B cell (primary cell): ENCODE measurements around the gene GET4. TPM values are rescaled to one million over a fixed set of nuclear protein-coding genes. Genes with fewer than 3 reads are reported as not detected.
A peak's percentile ranks its signal among the peaks of the same experiment; 100 is the strongest.

Experiments
- ATAC-seq: fragments of 200-7000 bp; cut with Tn5 transposase; one replicate; pipeline ENCODE4 v1.10.0; 2021; ENCODE audit warnings: low read depth, mild to moderate bottlenecking, moderate number of reproducible peaks, moderate library complexity
- CTCF ChIA-PET: fragments of 350-600 bp; sonication (Branson Sonifier 250); formaldehyde crosslinking; loops from one replicate; lab custom pipeline; 2021; ENCODE audit warnings: antibody characterized with exemption, inconsistent platforms; lab: Charles Lee
- POLR2A ChIA-PET: fragments of 350-600 bp; sonication (Branson Sonifier 250); formaldehyde crosslinking; loops from one replicate; lab custom pipeline; 2021; ENCODE audit warnings: antibody characterized with exemption; lab: Charles Lee
- DNase-seq: peaks from one replicate; pipeline ENCODE4 v3.0.0; 2013
- H2AFZ ChIP-seq: 2 replicates; pipeline ENCODE4 v1.6.1; 2012; ENCODE audit warnings: mild to moderate bottlenecking, low read depth, low read length; ENCODE audit not compliant: insufficient read depth, poor library complexity, severe bottlenecking
- H3K27ac ChIP-seq, 2 donors: 1 replicate in 1 of 2; 2 replicates in 1 of 2; pipeline ENCODE4 v1.5.1; 2012 to 2013; ENCODE audit warnings: low read length in 2 of 2, mild to moderate bottlenecking in 2 of 2, moderate library complexity in 1 of 2
- H3K27me3 ChIP-seq, 4 experiments: fragments of 200-600 bp in 1 of 4; sonication (generic) in 1 of 4; replicated peaks in 1 of 4; 1 replicate in 2 of 4; 2 replicates in 2 of 4; pipeline versions ENCODE4 v1.6.1 to v1.7.0; 2013 to 2016; ENCODE audit warnings: low read length in 3 of 4, mild to moderate bottlenecking in 2 of 4, mixed read lengths in 1 of 4, moderate library complexity in 1 of 4; ENCODE audit not compliant: insufficient read depth in 4 of 4, control insufficient read depth in 3 of 4; ENCODE audit errors: control extremely low read depth in 1 of 4
- H3K36me3 ChIP-seq, 2 experiments: replicated peaks in 1 of 2; 1 replicate in 1 of 2; 2 replicates in 1 of 2; pipeline versions ENCODE4 v1.6.1 to v1.7.1; 2013; ENCODE audit warnings: low read length in 1 of 2; ENCODE audit not compliant: insufficient read depth in 2 of 2, control insufficient read depth in 1 of 2; ENCODE audit errors: control extremely low read depth in 1 of 2, extremely low read depth in 1 of 2
- H3K4me1 ChIP-seq, 2 donors: fragments of 200-600 bp in 1 of 2; sonication (generic) in 1 of 2; 1 replicate in 1 of 2; 2 replicates in 1 of 2; pipeline versions ENCODE4 v1.5.1 to v1.6.1; 2013 to 2017; ENCODE audit warnings: low read length in 2 of 2; ENCODE audit not compliant: control insufficient read depth in 2 of 2, insufficient read depth in 2 of 2
- H3K4me2 ChIP-seq: replicated peaks from 2 replicates; pipeline ENCODE3; 2012; ENCODE audit warnings: mild to moderate bottlenecking, low read depth, low read length; ENCODE audit not compliant: poor library complexity, severe bottlenecking
- H3K4me3 ChIP-seq, 5 experiments: fragments of 200-600 bp in 1 of 5; sonication (generic) in 1 of 5; 1 replicate in 3 of 5; 2 replicates in 2 of 5; pipeline versions ENCODE4 v1.5.1 to v1.7.0; 2011 to 2016; ENCODE audit warnings: low read length in 4 of 5, mild to moderate bottlenecking in 4 of 5, low read depth in 2 of 5, control low read depth in 1 of 5, moderate library complexity in 1 of 5; ENCODE audit not compliant: insufficient read depth in 1 of 5; ENCODE audit errors: control extremely low read depth in 1 of 5, extremely low read depth in 1 of 5
- H3K79me2 ChIP-seq: fragments of 200-600 bp; sonication (generic); one replicate; pipeline ENCODE4 v1.6.0; 2016; ENCODE audit warnings: low read length; ENCODE audit not compliant: control insufficient read depth, insufficient read depth
- H3K9ac ChIP-seq: fragments of 200-600 bp; sonication (generic); 2 replicates; pipeline ENCODE4 v1.6.1; 2017; ENCODE audit warnings: mild to moderate bottlenecking, low read length, moderate library complexity
- H3K9me3 ChIP-seq, 3 donors: one replicate each; pipeline versions ENCODE4 v1.6.1 to v1.7.1; 2013; ENCODE audit warnings: low read length in 2 of 3; ENCODE audit not compliant: control insufficient read depth in 2 of 3, insufficient read depth in 1 of 3; ENCODE audit errors: control extremely low read depth in 1 of 3
- H4K20me1 ChIP-seq: 2 replicates; pipeline ENCODE4 v1.6.0; 2012; ENCODE audit warnings: mild to moderate bottlenecking, low read length; ENCODE audit not compliant: insufficient read depth, control insufficient read depth, poor library complexity, severe bottlenecking
- H3K27ac Mint-ChIP-seq: one replicate; pipeline ENCODE4 v1.8.0; 2021; ENCODE audit warnings: mixed read lengths
- H3K27me3 Mint-ChIP-seq: one replicate; pipeline ENCODE4 v1.8.0; 2021; ENCODE audit warnings: mixed read lengths
- H3K4me1 Mint-ChIP-seq: one replicate; pipeline ENCODE4 v1.8.0; 2021; ENCODE audit warnings: mixed read lengths
- H3K4me3 Mint-ChIP-seq: one replicate; pipeline ENCODE4 v1.8.0; 2021; ENCODE audit warnings: mixed read lengths
- H3K9me3 Mint-ChIP-seq: one replicate; pipeline ENCODE4 v1.8.0; 2022; ENCODE audit warnings: mixed read lengths; ENCODE audit not compliant: insufficient read depth
- CTCF ChIP-seq: fragments of 200-600 bp; IDR thresholded peaks from one replicate; pipeline ENCODE4 v1.8.0; 2022; ENCODE audit warnings: antibody characterized with exemption, mild to moderate bottlenecking
- EZH2 ChIP-seq: IDR thresholded peaks from 2 replicates; pipeline ENCODE4 v1.6.1; 2012; ENCODE audit warnings: borderline replicate concordance, low read depth, mild to moderate bottlenecking, moderate library complexity, low read length; ENCODE audit not compliant: insufficient read depth, poor library complexity, severe bottlenecking
- WGBS: methylation state at CpG from one replicate; pipeline ENCODE4 v1.1.5; 2013; ENCODE audit warnings: missing lambda C conversion rate; ENCODE audit not compliant: insufficient coverage; 5-methylcytosine and 5-hydroxymethylcytosine counted together
- intact Hi-C: fragments of 100-400 bp; cut with micrococcal nuclease; formaldehyde crosslinking; loops from one replicate; pipeline ENCODE4 v1.10.0; 2022
- polyA plus RNA-seq: library from polyadenylated mRNA; depleted of rRNA; stranded (reverse); fragments of >200 nt; gene quantifications from 2 replicates; pipeline ENCODE4 v1.2.3, GENCODE V29; 2012
- total RNA-seq, 2 donors: library from RNA; stranded (reverse); fragments of 120-200 nt in 1 of 2; gene quantifications; 1 replicate in 1 of 2; 2 replicates in 1 of 2; pipeline versions ENCODE4 v1.2.3 to v1.2.4, GENCODE V29; 2013 to 2022

The GET4 gene
- total and polyA plus RNA-seq, 2 donors (not counting 1 experiment from before 2014, with no cell fraction given): 53.5 to 65.5 TPM

GRCh38 chr7:835021-835420 lies 41.3 kb upstream of the GET4 start:
- Histone ChIP-seq H3K27me3 (no peaks in the 10 kb centered on the region), H3K79me2 (peaks cover 70% of the 10 kb centered on the region), H4K20me1 (peaks cover 70% of the 10 kb centered on the region), H2AFZ (no peak overlapping the region), H3K4me3 (no peak overlapping the region), H3K4me1 (peaks cover 30 to 31% of the 10 kb centered on the region in 2 donors), H3K27ac (no peak overlapping the region), H3K9me3 (no peaks in the 10 kb centered on the region), H3K9ac (no peak overlapping the region), H3K4me2 (no peak overlapping the region), H3K36me3 (peaks cover 0 to 32% of the 10 kb centered on the region in 2 experiments)
- Mint-ChIP-seq H3K4me1 (peaks cover 44% of the 10 kb centered on the region), H3K9me3 (no peaks in the 10 kb centered on the region), H3K4me3 (no peak overlapping the region), H3K27ac (no peak overlapping the region), H3K27me3 (no peaks in the 10 kb centered on the region)
- CTCF ChIA-PET: no interaction called here
- ATAC-seq (no peak), DNase-seq (no peak)
- intact Hi-C loops: no loop called here
- POLR2A ChIA-PET: no interaction called here
- WGBS: 98% methylated on average over 12 of the region's 12 CpGs
- no peak for TF ChIP-seq EZH2
- no peak for TF ChIP-seq CTCF

- H3K4me1 Mint-ChIP-seq: peaks cover 37% of the 10 kb centered on the region
- POLR2A ChIA-PET: no interaction called here
- WGBS: 80% methylated on average over 27 of the region's 27 CpGs
- Histone ChIP-seq H3K36me3 (peaks cover 0 to 36% of the 10 kb centered on the region in 2 experiments), H3K4me1 (peaks cover 23 to 24% of the 10 kb centered on the region in 2 donors), H3K27me3 (no peaks in the 10 kb centered on the region), H3K4me3 (no peak overlapping the region), H3K4me2 (peak overlapping the region; percentile 48), H2AFZ (no peak overlapping the region), H3K9ac (peak overlapping the region; percentile 12), H3K9me3 (no peaks in the 10 kb centered on the region), H4K20me1 (peaks cover 66% of the 10 kb centered on the region), H3K27ac (no peak overlapping the region), H3K79me2 (peaks cover 62% of the 10 kb centered on the region)
- peak overlapping the region; percentile 50 for H3K27ac Mint-ChIP-seq
- DNase-seq: no peak
- peak; percentile 42 for ATAC-seq
- CTCF ChIA-PET: interaction anchor here (0.6 to 2.0 kb wide), 4 partner anchors 37 to 49 kb away, joined by 3 to 7 read pairs (median 3); no protein-coding TSS in a partner anchor
- peak overlapping the region; percentile 41 for H3K4me3 Mint-ChIP-seq
- TF ChIP-seq EZH2 (no peak), CTCF (no peak)
- H3K27me3 Mint-ChIP-seq: no peaks in the 10 kb centered on the region
- no peaks in the 10 kb centered on the region for H3K9me3 Mint-ChIP-seq
- intact Hi-C loops: loop anchor here (1.0 kb wide), 1 partner anchor 49 kb away; no protein-coding TSS in a partner anchor
Measured at GRCh38 chr7:835485-836401, 40.6 kb upstream of the GET4 start.
